Measurements from ENCODE around the gene KCNK10. TPM values are rescaled to one million over a fixed set of nuclear protein-coding genes. Genes with fewer than 3 reads are reported as not detected.

KCNK10 gene
- total RNA-seq, 4 donors from 2014 or later = 0.17 TPM; not detected in 3

DNA sequence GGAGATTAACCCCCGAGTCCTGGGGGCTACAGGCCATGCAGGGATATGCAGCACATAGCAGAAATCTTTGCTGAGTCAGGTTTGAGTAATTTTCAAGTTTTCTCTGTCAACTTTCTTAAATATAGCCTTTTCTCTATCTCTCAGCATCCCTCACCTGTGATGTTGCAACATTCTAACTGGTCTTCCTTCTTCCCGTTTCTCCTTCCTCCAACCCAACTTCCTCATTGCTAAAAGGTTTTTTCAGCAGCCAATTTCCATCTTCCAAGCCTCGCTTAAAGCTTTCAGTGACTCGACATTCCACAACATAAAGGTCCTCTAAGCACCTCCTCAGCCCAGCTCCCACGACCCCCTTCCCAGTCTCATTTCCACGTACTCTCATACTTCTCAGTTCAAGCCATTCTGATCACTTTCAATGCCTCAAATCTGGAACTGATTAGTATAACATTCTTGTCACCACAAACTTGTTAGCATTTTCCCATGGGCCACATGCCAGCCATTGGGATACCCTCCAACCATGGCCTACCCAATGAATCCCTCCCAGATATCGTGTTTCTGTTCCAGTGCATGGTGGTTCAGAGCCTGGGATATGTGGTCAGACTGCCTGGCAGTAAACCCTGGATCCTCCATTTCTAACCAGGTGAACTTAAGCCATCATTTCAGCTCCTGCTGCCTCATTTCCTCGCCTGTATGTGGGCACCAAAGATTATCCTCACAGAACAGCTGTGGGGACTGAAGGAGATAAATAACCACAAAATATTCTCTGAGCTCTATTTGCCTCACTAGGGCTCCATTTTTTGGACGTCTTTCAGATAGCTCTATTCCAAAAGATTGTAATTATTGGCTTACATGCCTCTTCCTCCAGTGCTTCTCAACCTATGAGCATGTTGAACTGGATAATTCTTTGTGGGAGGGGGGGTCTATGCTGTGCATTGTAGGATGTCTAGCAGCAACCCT, 65.8 kb downstream of the KCNK10 start:
- no peak overlapping the region for H3K27ac ChIP-seq (replicated peaks in 1 of 4)
- no peak for DNase-seq (ENCODE audit: extremely low spot score)
- H3K4me3 ChIP-seq = no peak overlapping the region
- no peaks in the 10 kb centered on the region for H3K4me1 ChIP-seq
- intact Hi-C loops (cut with DNase I) = no loop called here
- TF ChIP-seq POLR2A (IDR thresholded peaks at IDR 0.05; ENCODE audit: low read depth) (no peak), POLR2AphosphoS5 (IDR thresholded peaks at IDR 0.05) (no peak), EP300 (IDR thresholded peaks at IDR 0.05) (no peak)
- TF ChIP-seq, protein P1, sequence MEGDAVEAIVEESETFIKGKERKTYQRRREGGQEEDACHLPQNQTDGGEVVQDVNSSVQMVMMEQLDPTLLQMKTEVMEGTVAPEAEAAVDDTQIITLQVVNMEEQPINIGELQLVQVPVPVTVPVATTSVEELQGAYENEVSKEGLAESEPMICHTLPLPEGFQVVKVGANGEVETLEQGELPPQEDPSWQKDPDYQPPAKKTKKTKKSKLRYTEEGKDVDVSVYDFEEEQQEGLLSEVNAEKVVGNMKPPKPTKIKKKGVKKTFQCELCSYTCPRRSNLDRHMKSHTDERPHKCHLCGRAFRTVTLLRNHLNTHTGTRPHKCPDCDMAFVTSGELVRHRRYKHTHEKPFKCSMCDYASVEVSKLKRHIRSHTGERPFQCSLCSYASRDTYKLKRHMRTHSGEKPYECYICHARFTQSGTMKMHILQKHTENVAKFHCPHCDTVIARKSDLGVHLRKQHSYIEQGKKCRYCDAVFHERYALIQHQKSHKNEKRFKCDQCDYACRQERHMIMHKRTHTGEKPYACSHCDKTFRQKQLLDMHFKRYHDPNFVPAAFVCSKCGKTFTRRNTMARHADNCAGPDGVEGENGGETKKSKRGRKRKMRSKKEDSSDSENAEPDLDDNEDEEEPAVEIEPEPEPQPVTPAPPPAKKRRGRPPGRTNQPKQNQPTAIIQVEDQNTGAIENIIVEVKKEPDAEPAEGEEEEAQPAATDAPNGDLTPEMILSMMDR (IDR thresholded peaks at IDR 0.05) = no peak
- peaks cover 0 to 5% (median 0%) of the 10 kb centered on the region in 4 donors for H3K27me3 ChIP-seq
- H3K36me3 ChIP-seq = no peaks in the 10 kb centered on the region
- WGBS = 60% methylated on average over 9 of the region's 9 CpGs
- H3K9me3 ChIP-seq = no peaks in the 10 kb centered on the region

DNA sequence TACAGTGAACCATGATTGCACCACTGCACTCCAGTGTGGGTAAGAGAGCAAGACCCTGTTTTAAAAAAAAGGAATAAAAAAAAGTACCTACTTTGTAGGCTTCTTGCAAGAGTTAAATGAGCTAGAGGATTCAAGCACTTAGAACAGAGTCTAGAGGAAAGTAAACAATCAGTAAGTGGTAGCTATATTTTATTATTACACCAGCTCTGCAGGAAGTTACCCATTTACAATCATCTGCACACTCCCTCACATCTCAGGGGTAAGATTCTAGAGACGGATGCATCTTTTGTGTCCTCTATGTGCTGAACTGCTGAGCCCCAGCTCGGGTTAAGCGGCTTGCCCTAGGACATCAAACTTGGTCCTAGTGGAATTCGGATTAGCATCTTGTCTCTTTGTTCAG, 67.3 kb downstream of the KCNK10 start:
- Histone ChIP-seq H3K36me3 (no peaks in the 10 kb centered on the region), H3K27me3 (peaks cover 0 to 5% (median 0%) of the 10 kb centered on the region in 4 donors), H3K4me3 (no peak overlapping the region), H3K9me3 (no peaks in the 10 kb centered on the region), H3K4me1 (no peaks in the 10 kb centered on the region), H3K27ac (replicated peaks in 1 of 4) (no peak overlapping the region)
- WGBS = 81% methylated on average over 4 of the region's 4 CpGs
- TF ChIP-seq POLR2A (IDR thresholded peaks at IDR 0.05; ENCODE audit: low read depth) = no peak
- TF ChIP-seq POLR2AphosphoS5 (IDR thresholded peaks at IDR 0.05) = no peak
- no peak for TF ChIP-seq EP300 (IDR thresholded peaks at IDR 0.05)
- TF ChIP-seq, protein P1 (IDR thresholded peaks at IDR 0.05) = no peak
- intact Hi-C loops (cut with DNase I) = no loop called here
- no peak for DNase-seq (ENCODE audit: extremely low spot score)

DNA sequence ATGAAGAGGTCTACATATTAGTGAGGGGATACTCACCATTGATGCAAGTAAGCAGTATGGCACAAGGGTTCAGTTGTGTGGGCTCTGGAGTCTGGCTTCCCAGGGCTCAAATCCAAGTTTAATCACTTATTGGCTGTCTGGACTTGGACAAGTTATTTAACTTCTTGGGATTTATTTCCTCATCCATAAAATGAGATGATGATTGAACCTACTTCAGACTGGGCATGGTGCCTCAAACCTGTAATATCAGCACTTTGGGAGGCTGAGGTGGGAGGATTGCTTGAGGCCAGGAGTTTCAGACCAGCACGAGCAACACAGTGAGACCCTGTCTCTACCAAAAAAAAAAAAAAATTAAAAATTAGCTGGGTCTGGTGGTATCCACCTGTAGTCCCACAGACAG, 67.9 kb downstream of the KCNK10 start:
- WGBS = 100% methylated on average over 1 of the region's 1 CpG
- no peaks in the 10 kb centered on the region for H3K9me3 ChIP-seq
- DNase-seq (ENCODE audit: extremely low spot score) = no peak
- no peaks in the 10 kb centered on the region for H3K36me3 ChIP-seq
- no peak overlapping the region for H3K4me3 ChIP-seq
- H3K4me1 ChIP-seq = no peaks in the 10 kb centered on the region
- H3K27me3 ChIP-seq = peaks cover 0 to 5% (median 0%) of the 10 kb centered on the region in 4 donors
- H3K27ac ChIP-seq (replicated peaks in 1 of 4) = no peak overlapping the region
- no peak for TF ChIP-seq POLR2AphosphoS5 (IDR thresholded peaks at IDR 0.05)
- TF ChIP-seq, protein P1 (IDR thresholded peaks at IDR 0.05) = no peak
- TF ChIP-seq EP300 (IDR thresholded peaks at IDR 0.05) = no peak
- TF ChIP-seq POLR2A (IDR thresholded peaks at IDR 0.05; ENCODE audit: low read depth) = no peak
- intact Hi-C loops (cut with DNase I) = no loop called here

DNA sequence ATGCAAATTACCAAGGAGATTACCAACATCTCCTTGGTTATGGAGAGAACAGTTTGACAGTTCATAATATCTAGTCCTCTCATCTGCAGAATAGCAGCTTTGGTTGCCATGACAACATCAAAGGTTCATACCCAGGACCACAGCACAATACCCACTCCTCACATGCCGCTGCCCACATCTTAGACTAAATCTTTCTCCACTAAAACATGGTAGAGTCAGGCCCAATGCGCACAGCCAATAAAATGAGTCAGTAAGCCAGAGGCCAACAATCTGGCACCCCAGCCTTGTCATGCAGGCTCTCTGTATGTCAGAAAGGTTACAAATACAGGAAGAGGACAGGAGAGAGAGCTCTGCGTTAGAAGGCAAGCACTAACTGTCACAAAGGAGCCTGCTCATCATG, 70.6 kb downstream of the KCNK10 start:
- H3K36me3 ChIP-seq = no peaks in the 10 kb centered on the region
- WGBS = 75% methylated on average over 3 of the region's 3 CpGs
- no peak overlapping the region for H3K27ac ChIP-seq (replicated peaks in 1 of 4)

More for the DNA sequence above, 70.6 kb downstream of the KCNK10 start:
- Histone ChIP-seq H3K4me1 (no peaks in the 10 kb centered on the region), H3K4me3 (no peak overlapping the region), H3K27me3 (peaks cover 0 to 5% (median 0%) of the 10 kb centered on the region in 4 donors), H3K9me3 (no peaks in the 10 kb centered on the region)
- intact Hi-C loops (cut with DNase I) = no loop called here
- no peak for DNase-seq (ENCODE audit: extremely low spot score)
- TF ChIP-seq, protein P1 (IDR thresholded peaks at IDR 0.05) = no peak
- TF ChIP-seq EP300 (IDR thresholded peaks at IDR 0.05) (no peak), POLR2AphosphoS5 (IDR thresholded peaks at IDR 0.05) (no peak), POLR2A (IDR thresholded peaks at IDR 0.05; ENCODE audit: low read depth) (no peak)
